ENCODE results near the gene CEP72.

DNA sequence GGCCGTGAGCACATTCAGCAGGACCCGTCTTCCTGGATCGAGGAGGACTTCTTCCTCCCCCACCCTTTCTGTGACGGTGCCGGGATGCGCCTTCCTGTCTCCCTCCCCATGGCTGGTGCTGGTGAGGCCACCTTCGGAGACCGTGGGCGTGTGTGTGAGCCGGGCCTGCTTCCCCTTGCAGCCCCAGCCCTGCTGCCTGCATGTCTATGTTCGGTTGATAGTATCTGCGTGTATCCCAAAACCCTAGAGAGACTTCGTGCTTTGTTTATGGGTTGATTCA is 12.8 kb downstream of the CEP72 start:
- TF ChIP-seq, protein P1, sequence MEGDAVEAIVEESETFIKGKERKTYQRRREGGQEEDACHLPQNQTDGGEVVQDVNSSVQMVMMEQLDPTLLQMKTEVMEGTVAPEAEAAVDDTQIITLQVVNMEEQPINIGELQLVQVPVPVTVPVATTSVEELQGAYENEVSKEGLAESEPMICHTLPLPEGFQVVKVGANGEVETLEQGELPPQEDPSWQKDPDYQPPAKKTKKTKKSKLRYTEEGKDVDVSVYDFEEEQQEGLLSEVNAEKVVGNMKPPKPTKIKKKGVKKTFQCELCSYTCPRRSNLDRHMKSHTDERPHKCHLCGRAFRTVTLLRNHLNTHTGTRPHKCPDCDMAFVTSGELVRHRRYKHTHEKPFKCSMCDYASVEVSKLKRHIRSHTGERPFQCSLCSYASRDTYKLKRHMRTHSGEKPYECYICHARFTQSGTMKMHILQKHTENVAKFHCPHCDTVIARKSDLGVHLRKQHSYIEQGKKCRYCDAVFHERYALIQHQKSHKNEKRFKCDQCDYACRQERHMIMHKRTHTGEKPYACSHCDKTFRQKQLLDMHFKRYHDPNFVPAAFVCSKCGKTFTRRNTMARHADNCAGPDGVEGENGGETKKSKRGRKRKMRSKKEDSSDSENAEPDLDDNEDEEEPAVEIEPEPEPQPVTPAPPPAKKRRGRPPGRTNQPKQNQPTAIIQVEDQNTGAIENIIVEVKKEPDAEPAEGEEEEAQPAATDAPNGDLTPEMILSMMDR (IDR thresholded peaks at IDR 0.05), result no peak
- TF ChIP-seq POLR2A (IDR thresholded peaks at IDR 0.05), result no peak
